Astrocyte (in vitro differentiated cells and primary cell): Measurements from ENCODE around the gene ARL5A.

Experiments used
- CTCF ChIP-seq: IDR thresholded peaks from 2 replicates; pipeline ENCODE4 v1.5.1; 2011; ENCODE audit warnings: low read depth, mild to moderate bottlenecking, inconsistent platforms, low read length, moderate library complexity; ENCODE audit not compliant: insufficient read depth
- EZH2 ChIP-seq: IDR thresholded peaks from 2 replicates; pipeline ENCODE4 v1.6.1; 2012; ENCODE audit warnings: mild to moderate bottlenecking, low read length, inconsistent platforms; ENCODE audit not compliant: insufficient read depth

DNA sequence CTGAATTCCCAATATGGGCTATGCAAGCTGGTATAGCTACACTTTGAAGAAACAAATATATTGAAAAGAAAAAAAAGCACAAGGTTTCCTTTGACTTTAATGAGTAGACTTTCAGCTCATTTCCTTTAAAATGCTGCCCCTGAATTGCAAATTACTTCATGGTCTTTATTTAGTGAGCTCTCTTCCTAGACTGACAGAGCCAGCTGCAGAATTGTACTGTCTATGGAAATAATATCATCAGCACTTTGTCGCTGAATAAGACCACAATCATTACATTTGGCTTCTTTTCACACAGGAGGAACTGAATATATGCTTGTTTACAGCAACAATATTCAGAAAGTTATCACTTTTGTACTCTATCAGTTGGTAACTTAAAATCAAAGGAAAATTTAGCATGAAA is 41.7 kb downstream of the ARL5A start:
- no peak for TF ChIP-seq CTCF
- TF ChIP-seq EZH2 = no peak
